ENCODE results near the gene FMN1. TPM values are rescaled to one million over a fixed set of nuclear protein-coding genes. Genes with fewer than 3 reads are reported as not detected.

FMN1 gene
- total RNA-seq, 1 donor from 2014 or later: 20.1 TPM

- intact Hi-C loops (cut with DNase I): no loop called here
- TF ChIP-seq CTCF (IDR thresholded peaks at IDR 0.05) (no peak), POLR2A (IDR thresholded peaks at IDR 0.05) (no peak), POLR2AphosphoS5 (IDR thresholded peaks at IDR 0.05; ENCODE audit: insufficient read depth in 1 of 2, low read depth in 1 of 2) (no peak)
- Histone ChIP-seq H3K4me1 (no peaks in the 10 kb centered on the region), H3K9me3 (no peaks in the 10 kb centered on the region), H3K27ac (no peak overlapping the region), H3K36me3 (no peaks in the 10 kb centered on the region), H3K4me3 (no peak overlapping the region), H3K27me3 (no peaks in the 10 kb centered on the region)
- no peak for DNase-seq (ENCODE audit: extremely low spot score in 2 of 2)
Observed at GRCh38 chr15:32796856-32797255, 397.7 kb downstream of the FMN1 start.

GRCh38 chr15:32794973-32795372, 399.5 kb downstream of the FMN1 start:
- H3K36me3 ChIP-seq: no peaks in the 10 kb centered on the region
- no peaks in the 10 kb centered on the region for H3K4me1 ChIP-seq
- TF ChIP-seq CTCF (IDR thresholded peaks at IDR 0.05): no peak
- TF ChIP-seq POLR2AphosphoS5 (IDR thresholded peaks at IDR 0.05; ENCODE audit: insufficient read depth in 1 of 2, low read depth in 1 of 2): no peak

GRCh38 chr15:32792436-32792835, 402.1 kb downstream of the FMN1 start:
- DNase-seq (ENCODE audit: extremely low spot score in 2 of 2): no peak
- intact Hi-C loops (cut with DNase I): no loop called here
- Histone ChIP-seq H3K9me3 (no peaks in the 10 kb centered on the region), H3K27ac (no peak overlapping the region), H3K36me3 (no peaks in the 10 kb centered on the region), H3K4me3 (no peak overlapping the region), H3K4me1 (no peaks in the 10 kb centered on the region), H3K27me3 (no peaks in the 10 kb centered on the region)
- TF ChIP-seq POLR2A (IDR thresholded peaks at IDR 0.05): no peak
- no peak for TF ChIP-seq CTCF (IDR thresholded peaks at IDR 0.05)
- TF ChIP-seq POLR2AphosphoS5 (IDR thresholded peaks at IDR 0.05; ENCODE audit: insufficient read depth in 1 of 2, low read depth in 1 of 2): no peak

More at GRCh38 chr15:32794973-32795372, 399.5 kb downstream of the FMN1 start:
- intact Hi-C loops (cut with DNase I): no loop called here
- DNase-seq (ENCODE audit: extremely low spot score in 2 of 2): no peak
- Histone ChIP-seq H3K27ac (no peak overlapping the region), H3K4me3 (no peak overlapping the region), H3K27me3 (no peaks in the 10 kb centered on the region), H3K9me3 (no peaks in the 10 kb centered on the region)

GRCh38 chr15:32790352-32790999, 404.0 kb downstream of the FMN1 start:
- Histone ChIP-seq H3K9me3 (no peaks in the 10 kb centered on the region), H3K36me3 (no peaks in the 10 kb centered on the region), H3K4me1 (no peaks in the 10 kb centered on the region), H3K27me3 (no peaks in the 10 kb centered on the region), H3K27ac (no peak overlapping the region), H3K4me3 (no peak overlapping the region)
- DNase-seq (ENCODE audit: extremely low spot score in 2 of 2): no peak
- TF ChIP-seq CTCF (IDR thresholded peaks at IDR 0.05) (no peak), POLR2AphosphoS5 (IDR thresholded peaks at IDR 0.05; ENCODE audit: insufficient read depth in 1 of 2, low read depth in 1 of 2) (no peak), POLR2A (IDR thresholded peaks at IDR 0.05) (no peak)
- intact Hi-C loops (cut with DNase I): no loop called here

- TF ChIP-seq POLR2A (IDR thresholded peaks at IDR 0.05) (no peak), CTCF (IDR thresholded peaks at IDR 0.05) (no peak), POLR2AphosphoS5 (IDR thresholded peaks at IDR 0.05; ENCODE audit: insufficient read depth in 1 of 2, low read depth in 1 of 2) (no peak)
- H3K9me3 ChIP-seq: no peaks in the 10 kb centered on the region
- intact Hi-C loops (cut with DNase I): no loop called here
- H3K27me3 ChIP-seq: no peaks in the 10 kb centered on the region
- no peak overlapping the region for H3K27ac ChIP-seq
- no peak for DNase-seq (ENCODE audit: extremely low spot score in 2 of 2)
- H3K4me3 ChIP-seq: no peak overlapping the region
- H3K4me1 ChIP-seq: no peaks in the 10 kb centered on the region
- H3K36me3 ChIP-seq: no peaks in the 10 kb centered on the region
Observed at GRCh38 chr15:32787949-32788348, 406.6 kb downstream of the FMN1 start.

Data from vagina (tissue), 2 donors.